Neutrophil (primary cell): ENCODE results near the gene PDE1C.

Source experiments
- H3K27ac ChIP-seq: fragments of 200-600 bp; sonication (generic); 2 replicates; pipeline ENCODE4 v1.5.1; 2016; ENCODE audit warnings: mild to moderate bottlenecking, moderate library complexity
- H3K27me3 ChIP-seq: fragments of 200-600 bp; sonication (generic); 2 replicates; pipeline ENCODE4 v1.6.0; 2016; ENCODE audit warnings: mild to moderate bottlenecking
- H3K36me3 ChIP-seq: fragments of 200-600 bp; sonication (generic); 2 replicates; pipeline ENCODE4 v1.5.1; 2017
- H3K4me1 ChIP-seq, 2 experiments: fragments of 200-600 bp in 1 of 2; sonication (generic) in 1 of 2; 1 replicate in 1 of 2; 2 replicates in 1 of 2; pipeline versions ENCODE4 v1.5.1 to v1.6.1; 2013 to 2016; ENCODE audit warnings: low read depth in 1 of 2, low read length in 1 of 2, mild to moderate bottlenecking in 1 of 2, moderate library complexity in 1 of 2; ENCODE audit not compliant: control insufficient read depth in 1 of 2, insufficient read depth in 1 of 2
- H3K4me3 ChIP-seq, 2 experiments: fragments of 200-600 bp in 1 of 2; sonication (generic) in 1 of 2; 1 replicate in 1 of 2; 2 replicates in 1 of 2; pipeline ENCODE4 v1.5.1; 2013 to 2016; ENCODE audit warnings: low read depth in 1 of 2, low read length in 1 of 2, mild to moderate bottlenecking in 1 of 2, moderate library complexity in 1 of 2
- H3K9me3 ChIP-seq: fragments of 200-600 bp; sonication (generic); 2 replicates; pipeline ENCODE4 v1.5.1; 2016
- CTCF ChIP-seq: fragments of 200-600 bp; sonication (generic); IDR thresholded peaks from 2 replicates; pipeline ENCODE4 v1.5.1; 2016; ENCODE audit warnings: antibody characterized with exemption

PDE1C gene

GRCh38 chr7:31734456-31734855, 335.8 kb downstream of the PDE1C start:
- H3K4me1 ChIP-seq, result no peaks in the 10 kb centered on the region
- H3K27me3 ChIP-seq, result no peaks in the 10 kb centered on the region
- H3K9me3 ChIP-seq, result no peaks in the 10 kb centered on the region
- TF ChIP-seq CTCF, result no peak
- no peak overlapping the region for H3K27ac ChIP-seq
- no peaks in the 10 kb centered on the region for H3K36me3 ChIP-seq
- H3K4me3 ChIP-seq, result no peak overlapping the region

DNA sequence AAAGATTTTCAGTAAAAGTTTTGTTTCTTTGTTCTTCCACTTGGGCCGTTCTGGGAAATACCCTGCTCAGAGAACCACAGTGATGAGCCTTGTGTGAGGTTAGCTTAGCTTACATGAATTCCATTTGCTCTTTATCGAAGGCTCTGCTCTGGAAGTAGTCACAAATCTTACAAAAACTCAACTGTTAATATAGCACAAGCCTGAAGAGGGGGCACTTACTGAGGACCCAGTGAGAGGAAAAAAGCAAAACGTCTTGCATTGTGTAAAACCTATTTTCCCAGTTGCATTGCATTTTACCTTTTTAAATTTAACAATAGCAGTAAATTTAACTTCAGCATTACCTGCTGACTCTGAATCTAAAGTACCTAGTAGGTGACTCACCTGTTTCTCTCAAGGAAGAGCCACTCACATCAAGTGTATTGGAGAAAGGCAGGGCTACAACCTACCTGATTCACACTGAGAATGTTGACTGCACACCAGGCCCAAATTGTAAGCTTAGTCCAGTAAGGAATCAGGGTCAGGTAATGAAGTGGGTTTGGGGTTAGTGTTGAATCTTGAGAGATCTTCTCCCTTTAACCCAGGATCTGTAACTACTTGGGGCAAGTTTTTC, 340.9 kb downstream of the PDE1C start:
- no peak for TF ChIP-seq CTCF
- no peak overlapping the region for H3K27ac ChIP-seq
- H3K36me3 ChIP-seq, result no peaks in the 10 kb centered on the region
- H3K4me3 ChIP-seq, result no peak overlapping the region
- no peaks in the 10 kb centered on the region for H3K27me3 ChIP-seq
- no peaks in the 10 kb centered on the region for H3K9me3 ChIP-seq
- H3K4me1 ChIP-seq, result no peaks in the 10 kb centered on the region

DNA sequence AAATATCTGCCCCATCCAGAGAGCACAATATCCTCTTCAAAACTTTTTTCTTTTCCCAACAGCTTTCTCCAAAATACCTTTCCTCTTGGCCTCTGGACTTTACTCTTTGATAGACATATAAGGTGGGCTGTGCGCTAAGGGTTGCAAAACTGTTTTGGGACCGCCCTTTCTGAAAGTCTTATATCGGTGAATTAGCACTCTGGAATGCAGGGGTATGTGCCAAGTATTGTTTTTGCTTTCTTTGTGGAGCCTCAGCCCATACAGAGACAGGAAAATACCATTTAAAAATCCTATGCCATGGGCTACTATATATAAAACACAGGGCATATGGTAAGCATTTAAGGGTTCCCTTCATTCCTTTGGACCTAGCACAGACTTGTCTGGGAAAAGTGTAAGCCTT, 345.5 kb downstream of the PDE1C start:
- no peaks in the 10 kb centered on the region for H3K27me3 ChIP-seq
- no peaks in the 10 kb centered on the region for H3K36me3 ChIP-seq
- no peaks in the 10 kb centered on the region for H3K9me3 ChIP-seq
- TF ChIP-seq CTCF, result no peak
- H3K27ac ChIP-seq, result no peak overlapping the region
- no peak overlapping the region for H3K4me3 ChIP-seq
- H3K4me1 ChIP-seq, result no peaks in the 10 kb centered on the region

- Histone ChIP-seq H3K27me3 (no peaks in the 10 kb centered on the region), H3K4me1 (no peaks in the 10 kb centered on the region), H3K36me3 (no peaks in the 10 kb centered on the region), H3K4me3 (no peak overlapping the region), H3K9me3 (no peaks in the 10 kb centered on the region), H3K27ac (no peak overlapping the region)
- no peak for TF ChIP-seq CTCF
Observed at GRCh38 chr7:31720366-31720765, 349.8 kb downstream of the PDE1C start.

GRCh38 chr7:31716355-31716754, 353.9 kb downstream of the PDE1C start:
- TF ChIP-seq CTCF, result no peak
- Histone ChIP-seq H3K27ac (no peak overlapping the region), H3K4me1 (no peaks in the 10 kb centered on the region), H3K9me3 (no peaks in the 10 kb centered on the region), H3K4me3 (no peak overlapping the region), H3K27me3 (no peaks in the 10 kb centered on the region), H3K36me3 (no peaks in the 10 kb centered on the region)

GRCh38 chr7:31710171-31710570, 360.0 kb downstream of the PDE1C start:
- Histone ChIP-seq H3K4me1 (no peaks in the 10 kb centered on the region), H3K27ac (no peak overlapping the region), H3K27me3 (no peaks in the 10 kb centered on the region), H3K36me3 (no peaks in the 10 kb centered on the region), H3K4me3 (no peak overlapping the region), H3K9me3 (no peaks in the 10 kb centered on the region)
- no peak for TF ChIP-seq CTCF
